Bronchial epithelial cell (primary cell): Measurements from ENCODE around the gene CCDC190. TPM values are rescaled to one million over a fixed set of nuclear protein-coding genes. Genes with fewer than 3 reads are reported as not detected.

Experiments
- DNase-seq: peaks from one replicate; pipeline ENCODE4 v3.0.0-alpha.2; 2010; ENCODE audit warnings: low read depth
- FAIRE-seq: peaks from 2 replicates; lab custom pipeline; 2011; peaks lifted over from hg19 to GRCh38; lab: Jason Lieb, UNC
- H3K27me3 ChIP-seq: 2 replicates; pipeline ENCODE4 v1.5.1; 2011; ENCODE audit warnings: low read length; ENCODE audit not compliant: control insufficient read depth, insufficient read depth
- H3K36me3 ChIP-seq: 2 replicates; pipeline ENCODE4 v1.5.1; 2011; ENCODE audit warnings: low read length; ENCODE audit not compliant: control insufficient read depth, insufficient read depth
- H3K4me3 ChIP-seq: 2 replicates; pipeline ENCODE4 v1.5.1; 2011; ENCODE audit warnings: mild to moderate bottlenecking, low read depth, low read length, control low read depth
- total RNA-seq: library from RNA; depleted of rRNA; stranded (reverse); fragments of >200 nt; gene quantifications from 2 replicates; pipeline ENCODE4 v1.2.1, GENCODE V29; 2014
- TF ChIP-seq, protein P1 (sequence below): IDR thresholded peaks from 2 replicates; pipeline ENCODE4 v1.5.1; 2011; ENCODE audit warnings: mild to moderate bottlenecking, moderate library complexity, low read length, control low read depth, inconsistent platforms; ENCODE audit not compliant: insufficient read depth, severe bottlenecking

Gene CCDC190
- total RNA-seq, 1 donor from 2014 or later = not detected

- TF ChIP-seq, protein P1, sequence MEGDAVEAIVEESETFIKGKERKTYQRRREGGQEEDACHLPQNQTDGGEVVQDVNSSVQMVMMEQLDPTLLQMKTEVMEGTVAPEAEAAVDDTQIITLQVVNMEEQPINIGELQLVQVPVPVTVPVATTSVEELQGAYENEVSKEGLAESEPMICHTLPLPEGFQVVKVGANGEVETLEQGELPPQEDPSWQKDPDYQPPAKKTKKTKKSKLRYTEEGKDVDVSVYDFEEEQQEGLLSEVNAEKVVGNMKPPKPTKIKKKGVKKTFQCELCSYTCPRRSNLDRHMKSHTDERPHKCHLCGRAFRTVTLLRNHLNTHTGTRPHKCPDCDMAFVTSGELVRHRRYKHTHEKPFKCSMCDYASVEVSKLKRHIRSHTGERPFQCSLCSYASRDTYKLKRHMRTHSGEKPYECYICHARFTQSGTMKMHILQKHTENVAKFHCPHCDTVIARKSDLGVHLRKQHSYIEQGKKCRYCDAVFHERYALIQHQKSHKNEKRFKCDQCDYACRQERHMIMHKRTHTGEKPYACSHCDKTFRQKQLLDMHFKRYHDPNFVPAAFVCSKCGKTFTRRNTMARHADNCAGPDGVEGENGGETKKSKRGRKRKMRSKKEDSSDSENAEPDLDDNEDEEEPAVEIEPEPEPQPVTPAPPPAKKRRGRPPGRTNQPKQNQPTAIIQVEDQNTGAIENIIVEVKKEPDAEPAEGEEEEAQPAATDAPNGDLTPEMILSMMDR = no peak
- DNase-seq (no peak), FAIRE-seq (no peak)
- no peak overlapping the region for H3K4me3 ChIP-seq
- H3K27me3 ChIP-seq = no peaks in the 10 kb centered on the region
- no peaks in the 10 kb centered on the region for H3K36me3 ChIP-seq
Observed at GRCh38 chr1:162901243-162901642, 40.3 kb upstream of the CCDC190 start.

DNA sequence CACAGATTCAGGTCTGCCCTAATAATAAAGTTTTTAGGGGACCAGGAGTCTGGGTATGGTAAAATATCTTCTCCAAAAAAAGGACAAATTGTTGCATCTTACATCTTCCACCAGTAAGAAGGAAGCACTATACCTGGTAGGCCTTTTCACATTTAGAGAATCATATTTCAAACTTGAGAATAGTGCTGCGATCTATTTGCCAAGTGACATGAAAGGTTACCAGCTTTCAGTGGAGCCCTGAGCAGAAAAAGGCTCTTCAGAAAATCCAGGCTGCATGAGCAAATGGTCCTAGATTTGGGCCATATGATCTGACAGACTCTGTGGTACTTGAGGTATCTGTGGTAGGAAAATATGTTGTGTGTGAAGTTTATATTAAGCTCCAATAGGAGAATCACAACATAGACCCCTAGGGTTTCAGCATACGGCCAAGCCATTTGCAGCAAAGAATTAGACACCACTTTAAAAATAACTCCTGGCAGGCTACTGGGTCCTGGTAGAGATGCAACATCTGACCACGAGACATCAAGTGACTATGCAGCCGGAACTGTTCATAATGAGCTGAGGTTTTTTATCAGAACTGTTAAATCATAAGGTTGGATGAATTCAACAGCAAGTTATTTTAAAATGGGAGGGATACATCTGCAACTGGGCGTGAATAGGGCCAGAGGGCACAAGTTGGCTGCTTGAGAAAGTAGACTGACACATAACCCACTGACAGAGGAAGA is 38.6 kb upstream of the CCDC190 start:
- Histone ChIP-seq H3K36me3 (no peaks in the 10 kb centered on the region), H3K4me3 (no peak overlapping the region), H3K27me3 (no peaks in the 10 kb centered on the region)
- FAIRE-seq (no peak), DNase-seq (peak; percentile 52)
- TF ChIP-seq, protein P1 = no peak

DNA sequence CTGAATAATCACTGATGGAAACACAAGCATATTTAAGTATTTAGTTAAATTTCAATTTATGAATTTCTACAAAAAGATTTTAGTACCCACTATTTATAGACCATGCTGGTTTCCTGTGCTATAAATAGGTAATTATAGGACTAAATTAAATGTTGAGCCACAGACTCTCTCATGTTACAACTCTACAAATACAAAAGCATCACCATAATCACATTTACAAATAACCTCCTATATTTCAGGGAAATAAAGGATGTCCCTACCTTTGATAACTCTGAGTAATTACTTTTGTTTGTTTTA is 32.6 kb upstream of the CCDC190 start:
- Histone ChIP-seq H3K36me3 (no peaks in the 10 kb centered on the region), H3K27me3 (no peaks in the 10 kb centered on the region), H3K4me3 (no peak overlapping the region)
- FAIRE-seq (no peak), DNase-seq (no peak)
- TF ChIP-seq, protein P1 = no peak

DNA sequence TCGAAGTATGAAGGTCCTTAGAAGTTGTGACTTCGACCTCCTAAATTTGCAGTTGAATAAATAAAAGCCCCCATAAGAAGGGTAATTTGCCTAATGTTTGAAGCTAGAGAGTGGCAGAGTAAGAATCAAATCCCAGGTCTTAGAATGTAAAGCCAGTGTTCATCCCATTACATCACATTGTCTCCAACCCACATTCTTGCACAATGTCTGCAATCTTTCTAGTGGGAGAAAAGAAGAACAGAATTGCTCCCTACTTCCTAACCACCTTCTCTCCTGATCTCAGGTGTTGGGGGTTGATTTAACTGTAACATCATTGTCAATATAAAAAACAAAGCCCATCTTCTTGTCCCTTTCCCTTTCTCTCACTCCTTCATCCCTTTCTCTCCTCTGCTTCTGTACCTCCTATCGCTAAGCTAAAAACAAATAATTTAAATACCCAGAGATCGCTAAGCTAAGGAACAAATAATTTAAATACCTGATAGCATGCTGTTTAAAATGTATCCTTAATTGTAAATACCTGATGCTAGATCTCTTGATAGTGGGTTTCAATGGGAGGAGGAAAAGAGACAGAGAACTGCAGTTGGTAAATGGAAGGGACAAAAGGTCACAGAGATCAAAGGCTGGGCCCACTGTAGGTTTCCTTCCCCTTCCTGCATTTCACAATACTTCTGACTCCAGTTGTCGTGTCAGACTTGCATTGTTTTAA is 32.1 kb upstream of the CCDC190 start:
- H3K36me3 ChIP-seq = no peaks in the 10 kb centered on the region
- TF ChIP-seq, protein P1 = no peak
- H3K27me3 ChIP-seq = no peaks in the 10 kb centered on the region
- DNase-seq (peak; percentile 52), FAIRE-seq (no peak)
- no peak overlapping the region for H3K4me3 ChIP-seq

DNA sequence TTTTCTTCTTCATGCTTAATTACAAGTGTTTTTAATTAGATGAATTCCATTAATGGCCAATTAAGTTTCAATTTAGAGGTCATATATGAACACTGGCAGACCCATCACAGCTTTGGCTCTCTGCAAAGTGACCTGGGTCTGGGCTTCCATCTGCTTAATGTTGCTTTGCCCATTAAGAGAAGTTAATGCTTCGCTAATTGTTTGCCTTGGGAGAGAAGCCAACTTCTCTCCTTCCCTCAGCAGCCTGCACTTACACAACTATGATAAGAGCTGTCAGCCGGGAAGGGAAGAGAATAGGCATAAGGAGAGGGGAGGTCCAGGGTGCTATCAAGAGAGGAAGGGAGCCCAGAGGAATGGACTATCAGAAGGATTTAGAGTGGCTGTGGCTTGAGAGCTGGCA is 29.0 kb upstream of the CCDC190 start:
- no peak for FAIRE-seq
- DNase-seq = no peak
- H3K36me3 ChIP-seq = no peaks in the 10 kb centered on the region
- TF ChIP-seq, protein P1 = no peak
- no peaks in the 10 kb centered on the region for H3K27me3 ChIP-seq
- H3K4me3 ChIP-seq = no peak overlapping the region
